Sigmoid colon (tissue), 4 donors: Measurements from ENCODE around the gene APBB2.

Source experiments
- CTCF ChIP-seq, 4 experiments: fragments of 450-650 bp in 3 of 4; fragments of 200-600 bp in 1 of 4; IDR thresholded peaks; one replicate each; pipeline ENCODE4 v1.5.1; 2016 to 2019; ENCODE audit warnings: antibody characterized with exemption in 4 of 4, mild to moderate bottlenecking in 3 of 4, moderate library complexity in 2 of 4
- EP300 ChIP-seq, 4 donors: sonication (generic); formaldehyde crosslinking; IDR thresholded peaks; one replicate each; pipeline ENCODE4 v1.6.1; 2017; ENCODE audit warnings: antibody characterized with exemption in 4 of 4
- POLR2A ChIP-seq, 2 donors: fragments of 450-650 bp; IDR thresholded peaks; one replicate each; pipeline ENCODE4 v1.6.1; 2016; ENCODE audit warnings: antibody characterized with exemption in 2 of 2, mild to moderate bottlenecking in 2 of 2, moderate library complexity in 2 of 2
- POLR2AphosphoS5 ChIP-seq, 4 donors: sonication (generic); formaldehyde crosslinking; IDR thresholded peaks; one replicate each; pipeline ENCODE4 v1.6.1; 2017; ENCODE audit warnings: antibody characterized with exemption in 4 of 4

DNA sequence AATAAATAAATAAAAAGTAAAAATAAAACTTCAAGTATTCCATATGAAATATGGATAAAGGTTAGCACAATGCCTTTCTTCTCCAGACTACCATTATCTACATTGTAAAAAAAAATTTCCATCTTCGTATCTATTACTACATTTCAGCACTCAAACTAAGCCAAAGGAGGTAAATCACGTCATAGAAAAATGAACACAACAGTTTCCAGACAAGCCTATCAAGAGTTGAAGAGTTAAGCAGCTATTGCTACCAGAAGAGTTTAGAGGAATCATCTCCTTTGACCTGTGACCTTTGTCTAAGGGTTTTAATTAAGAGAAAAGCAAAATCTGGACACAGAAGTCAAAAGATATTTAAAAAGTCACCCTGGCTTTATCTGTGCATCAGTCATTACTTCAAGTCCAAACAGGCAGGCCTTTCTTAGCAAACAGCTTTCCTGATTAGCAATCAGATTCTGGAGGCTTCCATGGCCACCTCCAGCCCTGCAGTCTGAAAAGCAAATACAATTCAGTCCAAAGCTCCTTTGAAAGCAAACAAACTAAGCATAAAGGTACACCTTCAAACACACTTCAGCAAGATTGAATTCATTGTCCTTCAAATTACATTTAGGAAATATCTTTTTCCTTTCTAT lies 82.2 kb downstream of the APBB2 start:
- TF ChIP-seq CTCF (IDR thresholded peaks at IDR 0.05) (no peak), POLR2A (IDR thresholded peaks at IDR 0.05) (no peak), EP300 (IDR thresholded peaks at IDR 0.05) (no peak), POLR2AphosphoS5 (IDR thresholded peaks at IDR 0.05) (no peak)
